GM12892 (cell line): Measurements from ENCODE around the gene PRDM2.

Experiments
- POLR2A ChIP-seq: IDR thresholded peaks from 2 replicates; pipeline ENCODE4 v1.6.1; 2011; ENCODE audit warnings: low read depth, low read length, control low read depth
- TAF1 ChIP-seq: IDR thresholded peaks from 2 replicates; pipeline ENCODE4 v1.6.1; 2011; ENCODE audit warnings: low read depth, mild to moderate bottlenecking, control low read depth, low read length, borderline replicate concordance

- no peak for TF ChIP-seq TAF1
- TF ChIP-seq POLR2A = no peak
These were observed 90.5 kb downstream of the PRDM2 start for GRCh38 chr1:13790290-13791030.
